ENCODE measurements around the gene KIF17.

KIF17 gene

GRCh38 chr1:20662110-20662475 is 55.7 kb downstream of the KIF17 start:
- FAIRE-seq = no peak
- DNase-seq (ENCODE audit: low spot score) = no peak

- FAIRE-seq (peak; percentile 94), DNase-seq (ENCODE audit: low spot score) (peak; percentile 94)
Observed at GRCh38 chr1:20661207-20662109, 56.3 kb downstream of the KIF17 start, which contains the start of gene DDOST. DDOST (minus strand) TSS chr1:20661369; CDS start chr1:20661350, 19 bp downstream.

- DNase-seq (ENCODE audit: low spot score) (no peak), FAIRE-seq (no peak)
Observed at GRCh38 chr1:20660847-20661206, 57.0 kb downstream of the KIF17 start.

GRCh38 chr1:20660363-20660762 is 57.4 kb downstream of the KIF17 start:
- no peak for DNase-seq (ENCODE audit: low spot score)
- FAIRE-seq = no peak

GRCh38 chr1:20658166-20658915 is 59.5 kb downstream of the KIF17 start:
- no peak for DNase-seq (ENCODE audit: low spot score)
- FAIRE-seq = no peak

- DNase-seq (ENCODE audit: low spot score) = no peak
- FAIRE-seq = no peak
Observed at GRCh38 chr1:20657024-20657423, 60.8 kb downstream of the KIF17 start.

- no peak for FAIRE-seq
Observed at GRCh38 chr1:20654104-20654690, 63.6 kb downstream of the KIF17 start.

GRCh38 chr1:20652300-20652699 is 65.5 kb downstream of the KIF17 start:
- FAIRE-seq (no peak), DNase-seq (ENCODE audit: low spot score) (no peak)

More at GRCh38 chr1:20654104-20654690, 63.6 kb downstream of the KIF17 start:
- no peak for DNase-seq (ENCODE audit: low spot score)

- DNase-seq (ENCODE audit: low spot score) (no peak), FAIRE-seq (no peak)
Observed at GRCh38 chr1:20648946-20649345, 68.9 kb downstream of the KIF17 start.

- DNase-seq (ENCODE audit: low spot score) = no peak
- no peak for FAIRE-seq
Observed at GRCh38 chr1:20648438-20648837, 69.4 kb downstream of the KIF17 start.

GRCh38 chr1:20645414-20645813 is 72.4 kb downstream of the KIF17 start:
- no peak for FAIRE-seq

GRCh38 chr1:20644416-20644815 is 73.4 kb downstream of the KIF17 start:
- FAIRE-seq = no peak
- DNase-seq (ENCODE audit: low spot score) = no peak

More at GRCh38 chr1:20645414-20645813, 72.4 kb downstream of the KIF17 start:
- no peak for DNase-seq (ENCODE audit: low spot score)

- FAIRE-seq (no peak), DNase-seq (ENCODE audit: low spot score) (no peak)
Observed at GRCh38 chr1:20643080-20643479, 74.7 kb downstream of the KIF17 start.

- FAIRE-seq (no peak), DNase-seq (ENCODE audit: low spot score) (no peak)
Observed at GRCh38 chr1:20641975-20642374, 75.8 kb downstream of the KIF17 start.

GRCh38 chr1:20640183-20640597 is 77.6 kb downstream of the KIF17 start:
- DNase-seq (ENCODE audit: low spot score) (peak; percentile 26), FAIRE-seq (no peak)

- FAIRE-seq = no peak
- no peak for DNase-seq (ENCODE audit: low spot score)
Observed at GRCh38 chr1:20636785-20637347, 80.9 kb downstream of the KIF17 start.

- no peak for FAIRE-seq
- peak; percentile 12 for DNase-seq (ENCODE audit: low spot score)
Observed at GRCh38 chr1:20634594-20635084, 83.2 kb downstream of the KIF17 start.

- no peak for FAIRE-seq
Observed at GRCh38 chr1:20634065-20634593, 83.7 kb downstream of the KIF17 start.

GRCh38 chr1:20633190-20634064 is 84.4 kb downstream of the KIF17 start, which contains the start of gene PINK1:
PINK1 (plus strand) TSS chr1:20633458; CDS start chr1:20633549, 91 bp downstream.
- FAIRE-seq = no peak
- DNase-seq (ENCODE audit: low spot score) = peak; percentile 64

More at GRCh38 chr1:20634065-20634593, 83.7 kb downstream of the KIF17 start:
- no peak for DNase-seq (ENCODE audit: low spot score)

GRCh38 chr1:20632386-20632785 is 85.4 kb downstream of the KIF17 start:
- FAIRE-seq (no peak), DNase-seq (ENCODE audit: low spot score) (no peak)

All from RCC 7860 (cell line).